Effector memory CD8-positive, alpha-beta T cell (primary cell): Measurements from ENCODE around the gene VPS35L.
"Not testable (repeated sequence)": the region's sequence is repeated elsewhere in the genome, so short reads cannot be mapped to it uniquely, and the experiment has no call there.

Source experiments
- ATAC-seq: fragments of 150-1000 bp; cut with Tn5 transposase; replicated peaks from 2 replicates; pipeline ENCODE4 v1.10.0; 2021; ENCODE audit warnings: mild to moderate bottlenecking, moderate library complexity
- DNase-seq, 3 experiments: peaks; one replicate each; pipeline ENCODE4 v3.0.0; 2021
- H3K27ac Mint-ChIP-seq, 2 donors: one replicate each; pipeline ENCODE4 v1.8.0; 2022; ENCODE audit warnings: mild to moderate bottlenecking in 2 of 2, mixed read lengths in 2 of 2, moderate library complexity in 2 of 2
- H3K27me3 Mint-ChIP-seq, 2 donors: one replicate each; pipeline ENCODE4 v1.8.0; 2022; ENCODE audit warnings: mixed read lengths in 2 of 2
- H3K36me3 Mint-ChIP-seq: one replicate; pipeline ENCODE4 v1.8.0; 2022; ENCODE audit warnings: mild to moderate bottlenecking, moderate library complexity, mixed read lengths; ENCODE audit not compliant: insufficient read depth
- H3K4me1 Mint-ChIP-seq, 2 donors: one replicate each; pipeline ENCODE4 v1.8.0; 2022; ENCODE audit warnings: low read depth in 2 of 2, mixed read lengths in 2 of 2
- H3K4me3 Mint-ChIP-seq, 2 donors: one replicate each; pipeline ENCODE4 v1.8.0; 2022; ENCODE audit warnings: mild to moderate bottlenecking in 2 of 2, mixed read lengths in 2 of 2, moderate library complexity in 2 of 2
- H3K9me3 Mint-ChIP-seq, 2 donors: one replicate each; pipeline ENCODE4 v1.8.0; 2022; ENCODE audit warnings: mixed read lengths in 2 of 2

Gene VPS35L

DNA sequence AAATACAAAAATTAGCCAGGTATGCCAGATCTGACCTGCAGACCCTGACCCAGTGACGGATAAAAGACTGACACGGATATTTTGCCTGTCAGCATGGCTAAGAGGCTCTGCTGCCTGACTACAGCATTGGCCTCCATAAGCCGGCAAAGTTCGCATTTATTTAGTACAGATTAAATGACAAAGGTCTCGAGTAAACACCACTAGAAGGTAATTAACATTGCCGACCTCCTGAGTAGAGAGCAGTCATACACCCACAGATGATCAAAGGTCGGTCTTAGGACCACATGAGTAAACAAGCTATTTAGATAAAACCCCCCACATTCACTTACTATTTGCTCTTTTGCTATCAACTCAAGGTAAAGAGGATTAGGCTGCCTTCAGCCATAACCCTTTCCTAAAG lies 106.8 kb downstream of the VPS35L start:
- no peak for ATAC-seq

GRCh38 chr16:19664166-19664565 lies 108.7 kb downstream of the VPS35L start:
- no peak overlapping the region for H3K4me3 Mint-ChIP-seq
- no peaks in the 10 kb centered on the region for H3K27me3 Mint-ChIP-seq
- no peak overlapping the region for H3K27ac Mint-ChIP-seq
- peaks cover 15% of the 10 kb centered on the region for H3K36me3 Mint-ChIP-seq
- H3K9me3 Mint-ChIP-seq: peaks cover 0 to 3% of the 10 kb centered on the region in 2 donors
- ATAC-seq (no peak), DNase-seq (no peak)
- H3K4me1 Mint-ChIP-seq: no peaks in the 10 kb centered on the region

More for the DNA sequence above, 106.8 kb downstream of the VPS35L start:
- no peak overlapping the region for H3K27ac Mint-ChIP-seq
- H3K36me3 Mint-ChIP-seq: peaks cover 9% of the 10 kb centered on the region
- H3K4me1 Mint-ChIP-seq: no peaks in the 10 kb centered on the region
- H3K27me3 Mint-ChIP-seq: no peaks in the 10 kb centered on the region
- no peak overlapping the region for H3K4me3 Mint-ChIP-seq
- no peak for DNase-seq
- H3K9me3 Mint-ChIP-seq: peaks cover 0 to 3% of the 10 kb centered on the region in 2 donors

DNA sequence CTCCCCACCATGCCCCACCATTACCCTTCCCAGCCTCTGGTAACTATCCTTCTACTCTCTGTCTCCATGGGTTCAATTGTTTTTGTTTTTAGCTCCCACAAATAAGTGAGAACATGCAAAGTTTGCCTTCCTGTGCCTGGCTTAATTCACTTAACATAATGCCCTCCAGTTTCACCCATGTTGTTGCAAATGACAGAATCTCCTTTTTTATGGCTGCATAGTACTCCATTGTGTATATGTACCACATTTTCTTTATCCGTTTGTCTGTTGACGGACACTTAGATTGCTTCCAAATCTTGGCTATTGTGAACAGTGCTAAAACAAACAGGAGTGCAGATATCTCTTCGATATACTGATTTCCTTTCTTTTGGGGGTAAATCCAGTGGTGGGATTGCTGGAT lies 109.8 kb downstream of the VPS35L start:
- not testable (repeated sequence) for H3K27ac Mint-ChIP-seq
- peaks cover 15% of the 10 kb centered on the region for H3K36me3 Mint-ChIP-seq

DNA sequence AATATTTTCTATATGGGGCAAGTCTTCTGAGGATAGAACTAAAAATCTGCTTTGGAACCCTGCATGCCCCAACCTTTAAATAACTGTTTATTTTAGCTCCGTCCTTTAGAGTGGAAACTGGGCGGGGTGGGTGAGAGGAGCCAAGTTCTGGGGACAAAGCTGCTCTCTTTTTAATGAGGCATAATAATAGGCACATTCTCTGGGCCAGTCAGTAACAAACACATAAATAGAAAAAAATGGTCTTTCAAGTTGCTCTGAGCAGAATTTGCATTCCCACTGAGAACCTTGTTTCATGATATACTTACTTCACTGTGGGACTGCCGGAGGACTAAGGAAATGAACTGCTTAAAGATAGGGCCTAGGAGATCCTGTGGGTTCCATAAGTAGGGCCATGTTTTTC lies 111.0 kb downstream of the VPS35L start:
- DNase-seq: no peak
- no peaks in the 10 kb centered on the region for H3K27me3 Mint-ChIP-seq
- peak overlapping the region in 1 of 2 donors; percentile 10 for H3K27ac Mint-ChIP-seq
- peaks cover 0 to 3% of the 10 kb centered on the region in 2 donors for H3K9me3 Mint-ChIP-seq
- H3K4me3 Mint-ChIP-seq: no peak overlapping the region
- ATAC-seq: no peak
- no peaks in the 10 kb centered on the region for H3K4me1 Mint-ChIP-seq
- peaks cover 11% of the 10 kb centered on the region for H3K36me3 Mint-ChIP-seq

More for the DNA sequence above, 109.8 kb downstream of the VPS35L start:
- not testable (repeated sequence) for H3K9me3 Mint-ChIP-seq, H3K27me3 Mint-ChIP-seq, ATAC-seq, H3K4me3 Mint-ChIP-seq, H3K4me1 Mint-ChIP-seq, DNase-seq

DNA sequence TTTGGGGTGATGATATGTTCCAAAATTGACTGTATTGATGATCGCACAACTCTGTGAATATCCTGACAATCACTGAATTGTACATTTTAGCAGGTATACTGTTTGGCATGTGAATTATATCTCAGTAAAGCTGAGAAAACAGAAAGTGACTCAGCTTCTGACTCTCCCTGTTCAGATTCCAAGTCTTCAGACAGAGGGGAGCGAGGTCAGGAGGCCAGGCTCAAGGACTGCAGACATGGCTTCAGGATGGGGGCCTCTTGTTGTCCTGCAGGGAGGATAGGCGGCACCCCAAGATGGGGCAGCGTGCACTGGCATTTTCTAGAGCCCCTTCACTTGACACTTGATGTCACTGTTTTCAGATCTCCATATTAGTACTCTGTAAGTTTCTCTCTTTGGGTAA lies 116.9 kb downstream of the VPS35L start:
- DNase-seq: no peak
- no peaks in the 10 kb centered on the region for H3K9me3 Mint-ChIP-seq
- peaks cover 8% of the 10 kb centered on the region for H3K36me3 Mint-ChIP-seq
- H3K27me3 Mint-ChIP-seq: no peaks in the 10 kb centered on the region
- no peak for ATAC-seq
- no peak overlapping the region for H3K4me3 Mint-ChIP-seq
- H3K27ac Mint-ChIP-seq: peak overlapping the region in 1 of 2 donors; percentile 38
- no peaks in the 10 kb centered on the region for H3K4me1 Mint-ChIP-seq

- H3K36me3 Mint-ChIP-seq: peaks cover 3% of the 10 kb centered on the region
- H3K27ac Mint-ChIP-seq: no peak overlapping the region
- no peak overlapping the region for H3K4me3 Mint-ChIP-seq
- H3K4me1 Mint-ChIP-seq: no peaks in the 10 kb centered on the region
- H3K9me3 Mint-ChIP-seq: no peaks in the 10 kb centered on the region
- ATAC-seq (no peak), DNase-seq (no peak)
- no peaks in the 10 kb centered on the region for H3K27me3 Mint-ChIP-seq
Measured at GRCh38 chr16:19674485-19674884, 119.0 kb downstream of the VPS35L start.

GRCh38 chr16:19677402-19677801 lies 121.9 kb downstream of the VPS35L start:
- H3K36me3 Mint-ChIP-seq: peaks cover 9% of the 10 kb centered on the region
- H3K4me1 Mint-ChIP-seq: no peaks in the 10 kb centered on the region
- no peak overlapping the region for H3K4me3 Mint-ChIP-seq
- H3K9me3 Mint-ChIP-seq: no peaks in the 10 kb centered on the region
- DNase-seq (no peak), ATAC-seq (no peak)
- H3K27ac Mint-ChIP-seq: no peak overlapping the region
- H3K27me3 Mint-ChIP-seq: no peaks in the 10 kb centered on the region

DNA sequence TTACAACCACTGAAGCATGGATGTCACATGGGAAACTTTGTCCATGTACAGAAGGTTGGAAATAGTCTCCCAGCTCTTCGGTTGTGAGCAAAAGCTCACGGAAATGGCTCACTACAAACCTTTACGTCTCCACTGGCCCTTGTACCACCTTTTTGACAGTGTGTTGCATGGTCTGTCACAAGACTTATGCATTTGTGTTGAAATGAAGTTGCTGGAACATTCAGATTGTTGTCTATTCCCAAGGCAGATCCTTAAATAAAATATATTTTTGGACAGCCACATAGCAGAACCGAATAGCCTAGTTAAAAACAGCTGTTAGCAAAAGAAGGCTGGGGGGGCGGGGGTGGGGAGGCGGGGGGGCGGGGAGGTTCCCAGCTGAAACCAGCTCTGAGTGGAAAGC lies 123.3 kb downstream of the VPS35L start:
- DNase-seq: no peak
- no peaks in the 10 kb centered on the region for H3K9me3 Mint-ChIP-seq
- no peak overlapping the region for H3K27ac Mint-ChIP-seq
- peaks cover 9% of the 10 kb centered on the region for H3K36me3 Mint-ChIP-seq
- H3K4me3 Mint-ChIP-seq: no peak overlapping the region
- H3K27me3 Mint-ChIP-seq: no peaks in the 10 kb centered on the region
- ATAC-seq: no peak
- no peaks in the 10 kb centered on the region for H3K4me1 Mint-ChIP-seq

- not testable (repeated sequence) for H3K27me3 Mint-ChIP-seq, H3K4me1 Mint-ChIP-seq, ATAC-seq, DNase-seq, H3K36me3 Mint-ChIP-seq, H3K9me3 Mint-ChIP-seq, H3K4me3 Mint-ChIP-seq
- H3K27ac Mint-ChIP-seq: peak overlapping the region in 1 of 2 donors; percentile 49
Measured at GRCh38 chr16:19679281-19679680, 123.8 kb downstream of the VPS35L start.

DNA sequence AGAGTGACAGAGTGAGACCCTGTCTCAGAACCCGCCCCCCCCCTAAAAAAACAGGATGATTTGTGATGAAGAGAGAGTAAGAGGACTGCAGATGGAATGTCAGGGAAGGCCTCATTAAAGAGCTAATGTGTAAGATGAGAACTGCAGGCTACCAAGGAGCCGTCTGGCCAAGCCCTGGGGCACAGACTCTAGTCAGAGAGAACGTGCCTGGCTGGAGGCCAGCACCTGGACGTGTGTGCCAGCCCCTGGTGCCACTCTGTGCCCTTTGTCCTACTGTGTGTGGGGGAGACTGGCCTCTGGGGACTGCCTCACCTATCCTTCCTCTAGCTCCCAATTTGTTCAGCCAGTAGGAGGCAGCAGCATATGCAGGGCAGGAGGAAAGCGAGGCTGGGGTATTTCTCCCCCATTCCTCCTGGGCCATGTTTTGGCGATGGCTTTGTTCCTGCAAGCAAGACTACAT lies 125.4 kb downstream of the VPS35L start:
- Mint-ChIP-seq H3K4me3 (no peak overlapping the region), H3K36me3 (peaks cover 8% of the 10 kb centered on the region), H3K9me3 (no peaks in the 10 kb centered on the region), H3K4me1 (no peaks in the 10 kb centered on the region), H3K27me3 (no peaks in the 10 kb centered on the region), H3K27ac (no peak overlapping the region)
- DNase-seq: no peak
- no peak for ATAC-seq

DNA sequence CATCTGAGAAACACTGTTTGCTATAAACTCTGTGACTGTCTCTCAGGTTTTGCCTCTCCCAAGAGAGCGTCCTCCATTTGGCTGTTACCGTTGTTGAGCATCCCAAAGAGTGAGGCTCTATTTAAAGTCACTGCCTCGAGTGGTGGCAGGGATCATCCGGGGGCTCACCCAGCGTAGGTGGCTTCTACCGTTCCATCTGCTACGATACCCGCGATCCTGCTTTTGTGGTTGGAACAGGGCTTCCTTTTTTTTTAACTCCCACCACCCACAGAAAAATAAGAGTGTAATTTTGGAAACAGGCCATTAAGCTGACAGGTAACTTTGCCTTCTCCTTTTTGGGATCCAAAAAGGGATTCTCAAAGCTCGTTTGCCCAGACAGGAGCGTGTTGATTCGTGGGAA lies 126.1 kb downstream of the VPS35L start:
- H3K4me1 Mint-ChIP-seq: peaks cover 0 to under 1% of the 10 kb centered on the region in 2 donors
- ATAC-seq: no peak
- H3K4me3 Mint-ChIP-seq: no peak overlapping the region
- no peak overlapping the region for H3K27ac Mint-ChIP-seq
- H3K36me3 Mint-ChIP-seq: peaks cover 7% of the 10 kb centered on the region
- no peaks in the 10 kb centered on the region for H3K27me3 Mint-ChIP-seq
- no peaks in the 10 kb centered on the region for H3K9me3 Mint-ChIP-seq
- no peak for DNase-seq

GRCh38 chr16:19683453-19684236 lies 128.1 kb downstream of the VPS35L start:
- H3K27ac Mint-ChIP-seq: no peak overlapping the region
- no peak for ATAC-seq
- peaks cover 12% of the 10 kb centered on the region for H3K36me3 Mint-ChIP-seq
- DNase-seq: no peak
- H3K4me1 Mint-ChIP-seq: peaks cover 2 to 10% of the 10 kb centered on the region in 2 donors
- H3K9me3 Mint-ChIP-seq: no peaks in the 10 kb centered on the region
- no peaks in the 10 kb centered on the region for H3K27me3 Mint-ChIP-seq
- H3K4me3 Mint-ChIP-seq: no peak overlapping the region

DNA sequence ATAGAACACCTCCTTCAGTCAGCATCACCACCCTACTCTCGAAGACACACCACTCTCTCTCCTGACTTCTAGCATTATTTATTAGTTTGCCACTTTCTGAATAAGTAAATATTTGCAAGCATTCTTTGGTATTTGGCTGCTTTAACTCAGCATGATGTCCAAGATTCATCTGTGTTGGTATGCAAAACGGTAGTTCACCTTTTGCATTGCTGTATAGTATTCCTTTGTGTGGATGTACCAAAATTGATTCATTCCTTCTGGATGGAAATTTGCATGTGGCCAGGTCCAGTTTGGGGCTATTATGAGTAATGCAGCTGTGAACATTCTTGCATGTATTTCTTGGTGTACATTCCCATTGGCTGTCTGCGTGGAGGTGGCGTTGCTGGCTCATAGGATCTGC lies 129.7 kb downstream of the VPS35L start:
- no peaks in the 10 kb centered on the region for H3K27me3 Mint-ChIP-seq
- no peak overlapping the region for H3K27ac Mint-ChIP-seq
- DNase-seq (no peak), ATAC-seq (no peak)
- no peak overlapping the region for H3K4me3 Mint-ChIP-seq
- H3K9me3 Mint-ChIP-seq: no peaks in the 10 kb centered on the region
- H3K36me3 Mint-ChIP-seq: peaks cover 10% of the 10 kb centered on the region
- peaks cover 14 to 22% of the 10 kb centered on the region in 2 donors for H3K4me1 Mint-ChIP-seq

GRCh38 chr16:19687279-19687678 lies 131.8 kb downstream of the VPS35L start:
- DNase-seq (no peak), ATAC-seq (no peak)
- peaks cover 6% of the 10 kb centered on the region for H3K36me3 Mint-ChIP-seq
- H3K27ac Mint-ChIP-seq: peak overlapping the region in 1 of 2 donors; percentile 57
- H3K27me3 Mint-ChIP-seq: no peaks in the 10 kb centered on the region
- H3K9me3 Mint-ChIP-seq: no peaks in the 10 kb centered on the region
- no peak overlapping the region for H3K4me3 Mint-ChIP-seq
- H3K4me1 Mint-ChIP-seq: peaks cover 15 to 29% of the 10 kb centered on the region in 2 donors
